ENCODE measurements around the gene CDK18. TPM values are rescaled to one million over a fixed set of nuclear protein-coding genes. Genes with fewer than 3 reads are reported as not detected.
A peak's percentile ranks its signal among the peaks of the same experiment; 100 is the strongest.

CDK18 gene
- total RNA-seq, 1 donor from 2014 or later, result 3.0 TPM

- Mint-ChIP-seq H3K27ac (ENCODE audit: unreplicated experiment) (no peak overlapping the region), H3K9me3 (ENCODE audit: unreplicated experiment) (no peaks in the 10 kb centered on the region), H3K4me1 (ENCODE audit: unreplicated experiment) (peaks cover 18% of the 10 kb centered on the region), H3K36me3 (ENCODE audit: unreplicated experiment) (no peaks in the 10 kb centered on the region), H3K27me3 (ENCODE audit: unreplicated experiment) (peaks cover 47% of the 10 kb centered on the region), H3K4me3 (ENCODE audit: unreplicated experiment) (no peak overlapping the region)
- no peak for DNase-seq (ENCODE audit: extremely low spot score, unreplicated experiment)
- no peak for TF ChIP-seq CTCF (IDR thresholded peaks at IDR 0.05)
These were observed 12.2 kb upstream of the CDK18 start for GRCh38 chr1:205492201-205492667.

- Mint-ChIP-seq H3K4me1 (ENCODE audit: unreplicated experiment) (peaks cover 18% of the 10 kb centered on the region), H3K4me3 (ENCODE audit: unreplicated experiment) (no peak overlapping the region), H3K27me3 (ENCODE audit: unreplicated experiment) (peaks cover 47% of the 10 kb centered on the region), H3K9me3 (ENCODE audit: unreplicated experiment) (no peaks in the 10 kb centered on the region), H3K36me3 (ENCODE audit: unreplicated experiment) (no peaks in the 10 kb centered on the region), H3K27ac (ENCODE audit: unreplicated experiment) (no peak overlapping the region)
- DNase-seq (ENCODE audit: extremely low spot score, unreplicated experiment), result no peak
- no peak for TF ChIP-seq CTCF (IDR thresholded peaks at IDR 0.05)
These were observed 11.7 kb upstream of the CDK18 start for GRCh38 chr1:205492774-205493173.

GRCh38 chr1:205493241-205494085 is 11.0 kb upstream of the CDK18 start:
- TF ChIP-seq CTCF (IDR thresholded peaks at IDR 0.05), result no peak
- Mint-ChIP-seq H3K4me1 (ENCODE audit: unreplicated experiment) (peaks cover 18% of the 10 kb centered on the region), H3K27ac (ENCODE audit: unreplicated experiment) (peak overlapping the region; percentile 36), H3K36me3 (ENCODE audit: unreplicated experiment) (no peaks in the 10 kb centered on the region), H3K27me3 (ENCODE audit: unreplicated experiment) (peaks cover 45% of the 10 kb centered on the region), H3K9me3 (ENCODE audit: unreplicated experiment) (no peaks in the 10 kb centered on the region), H3K4me3 (ENCODE audit: unreplicated experiment) (no peak overlapping the region)
- no peak for DNase-seq (ENCODE audit: extremely low spot score, unreplicated experiment)

GRCh38 chr1:205494115-205494514 is 10.4 kb upstream of the CDK18 start:
- H3K36me3 Mint-ChIP-seq (ENCODE audit: unreplicated experiment), result no peaks in the 10 kb centered on the region
- DNase-seq (ENCODE audit: extremely low spot score, unreplicated experiment), result no peak
- H3K4me3 Mint-ChIP-seq (ENCODE audit: unreplicated experiment), result no peak overlapping the region
- peaks cover 18% of the 10 kb centered on the region for H3K4me1 Mint-ChIP-seq (ENCODE audit: unreplicated experiment)
- no peak overlapping the region for H3K27ac Mint-ChIP-seq (ENCODE audit: unreplicated experiment)
- H3K9me3 Mint-ChIP-seq (ENCODE audit: unreplicated experiment), result no peaks in the 10 kb centered on the region
- H3K27me3 Mint-ChIP-seq (ENCODE audit: unreplicated experiment), result peaks cover 43% of the 10 kb centered on the region
- TF ChIP-seq CTCF (IDR thresholded peaks at IDR 0.05), result no peak

- no peak for TF ChIP-seq CTCF (IDR thresholded peaks at IDR 0.05)
- Mint-ChIP-seq H3K27me3 (ENCODE audit: unreplicated experiment) (peaks cover 30% of the 10 kb centered on the region), H3K36me3 (ENCODE audit: unreplicated experiment) (no peaks in the 10 kb centered on the region), H3K4me1 (ENCODE audit: unreplicated experiment) (peaks cover 18% of the 10 kb centered on the region), H3K27ac (ENCODE audit: unreplicated experiment) (no peak overlapping the region), H3K9me3 (ENCODE audit: unreplicated experiment) (no peaks in the 10 kb centered on the region), H3K4me3 (ENCODE audit: unreplicated experiment) (no peak overlapping the region)
- no peak for DNase-seq (ENCODE audit: extremely low spot score, unreplicated experiment)
These were observed 9.1 kb upstream of the CDK18 start for GRCh38 chr1:205495237-205495823.

Measured in osteocyte (in vitro differentiated cells).